ENCODE measurements around the gene CACNA2D2.
A peak's percentile ranks its signal among the peaks of the same experiment; 100 is the strongest.

CACNA2D2 gene

DNA sequence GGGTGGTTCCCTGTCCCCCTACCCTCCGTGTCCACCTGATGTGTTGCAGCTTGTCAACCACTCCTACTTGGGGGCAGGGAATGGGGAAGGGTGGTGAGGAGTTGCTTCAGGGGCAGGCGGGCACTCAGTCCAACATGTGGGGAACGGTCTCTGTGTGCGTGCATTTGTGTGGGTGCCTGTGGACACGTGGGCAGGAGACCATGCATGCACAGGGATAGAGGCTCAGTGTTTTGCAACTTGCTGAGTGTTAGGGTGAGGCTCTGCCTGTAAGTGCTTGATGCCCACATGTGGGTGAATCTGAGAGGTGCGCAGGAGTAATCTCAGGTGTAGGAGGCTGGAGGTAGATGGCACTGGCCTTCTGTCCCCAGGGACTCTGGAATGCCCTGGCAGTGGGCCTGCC, 119.7 kb downstream of the CACNA2D2 start:
- Histone ChIP-seq H3K9me3 (ENCODE audit: control insufficient read depth, insufficient read depth, low read depth, low read length) (no peaks in the 10 kb centered on the region), H3K36me3 (ENCODE audit: control insufficient read depth in 2 of 2, insufficient read depth in 1 of 2, low read length in 2 of 2) (no peaks in the 10 kb centered on the region), H3K4me1 (ENCODE audit: control insufficient read depth, insufficient read depth, low read length) (no peaks in the 10 kb centered on the region), H3K27ac (ENCODE audit: extremely low read depth, low read depth, low read length) (no peak overlapping the region), H3K4me3 (ENCODE audit: low read depth, low read length) (no peak overlapping the region)
- POLR2A ChIA-PET, result no interaction called here
- TF ChIP-seq ZNF416 (tag by site-specific recombination; IDR thresholded peaks at IDR 0.05), result no peak
- no peak for TF ChIP-seq ZNF48 (tag by site-specific recombination; IDR thresholded peaks at IDR 0.05)
- no peak for TF ChIP-seq ZBTB48 (tag by site-specific recombination; IDR thresholded peaks at IDR 0.05)
- TF ChIP-seq ZNF175 (tag by site-specific recombination; IDR thresholded peaks at IDR 0.05), result no peak
- no peak for TF ChIP-seq ZFP69B (tag by site-specific recombination; IDR thresholded peaks at IDR 0.05)
- TF ChIP-seq ZNF133 (tag by site-specific recombination; IDR thresholded peaks at IDR 0.05), result no peak
- TF ChIP-seq, protein P1, sequence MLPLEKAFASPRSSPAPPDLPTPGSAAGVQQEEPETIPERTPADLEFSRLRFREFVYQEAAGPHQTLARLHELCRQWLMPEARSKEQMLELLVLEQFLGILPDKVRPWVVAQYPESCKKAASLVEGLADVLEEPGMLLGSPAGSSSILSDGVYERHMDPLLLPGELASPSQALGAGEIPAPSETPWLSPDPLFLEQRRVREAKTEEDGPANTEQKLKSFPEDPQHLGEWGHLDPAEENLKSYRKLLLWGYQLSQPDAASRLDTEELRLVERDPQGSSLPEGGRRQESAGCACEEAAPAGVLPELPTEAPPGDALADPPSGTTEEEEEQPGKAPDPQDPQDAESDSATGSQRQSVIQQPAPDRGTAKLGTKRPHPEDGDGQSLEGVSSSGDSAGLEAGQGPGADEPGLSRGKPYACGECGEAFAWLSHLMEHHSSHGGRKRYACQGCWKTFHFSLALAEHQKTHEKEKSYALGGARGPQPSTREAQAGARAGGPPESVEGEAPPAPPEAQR (tag by site-specific recombination; IDR thresholded peaks at IDR 0.05), result no peak
- peak; percentile 89 for TF ChIP-seq ZFHX2 (tag by site-specific recombination; conservative IDR thresholded peaks at IDR 0.05)
- TF ChIP-seq EGR2 (tag by site-specific recombination; IDR thresholded peaks at IDR 0.05; ENCODE audit: low read depth), result peak; percentile 78
- TF ChIP-seq ZNF664 (tag by site-specific recombination; IDR thresholded peaks at IDR 0.05), result no peak
- no peak for TF ChIP-seq ZNF600 (tag by site-specific recombination; IDR thresholded peaks at IDR 0.05)
- no peak for TF ChIP-seq GLIS2 (tag by site-specific recombination; IDR thresholded peaks at IDR 0.05)
- no peak for TF ChIP-seq ZFP37 (tag by site-specific recombination; IDR thresholded peaks at IDR 0.05)
- TF ChIP-seq ZXDB (tag by site-specific recombination; IDR thresholded peaks at IDR 0.05), result no peak
- CTCF ChIA-PET, result no interaction called here

DNA sequence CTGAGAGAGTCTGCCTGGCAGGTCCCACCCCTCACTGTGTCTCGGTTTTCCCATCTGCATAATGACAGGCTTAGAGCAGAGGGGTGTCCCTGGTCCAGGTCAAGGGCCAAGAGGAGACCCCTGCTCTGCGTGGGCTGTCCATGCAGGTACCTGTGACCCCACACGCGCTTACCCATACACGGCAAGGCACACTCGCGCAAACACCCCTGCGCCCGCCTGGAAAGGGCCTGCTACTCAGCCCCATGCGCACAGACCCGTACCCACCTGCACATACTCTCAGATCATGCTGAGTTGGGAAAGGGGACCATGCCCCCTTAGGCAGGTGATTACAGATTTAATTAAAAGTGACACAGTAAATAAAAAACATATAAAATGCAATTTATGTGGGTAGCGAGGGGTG, 120.7 kb downstream of the CACNA2D2 start:
- Histone ChIP-seq H3K9me3 (ENCODE audit: control insufficient read depth, insufficient read depth, low read depth, low read length) (no peaks in the 10 kb centered on the region), H3K36me3 (ENCODE audit: control insufficient read depth in 2 of 2, insufficient read depth in 1 of 2, low read length in 2 of 2) (no peaks in the 10 kb centered on the region), H3K4me1 (ENCODE audit: control insufficient read depth, insufficient read depth, low read length) (no peaks in the 10 kb centered on the region), H3K4me3 (ENCODE audit: low read depth, low read length) (no peak overlapping the region), H3K27ac (ENCODE audit: extremely low read depth, low read depth, low read length) (no peak overlapping the region)
- TF ChIP-seq, protein P2, sequence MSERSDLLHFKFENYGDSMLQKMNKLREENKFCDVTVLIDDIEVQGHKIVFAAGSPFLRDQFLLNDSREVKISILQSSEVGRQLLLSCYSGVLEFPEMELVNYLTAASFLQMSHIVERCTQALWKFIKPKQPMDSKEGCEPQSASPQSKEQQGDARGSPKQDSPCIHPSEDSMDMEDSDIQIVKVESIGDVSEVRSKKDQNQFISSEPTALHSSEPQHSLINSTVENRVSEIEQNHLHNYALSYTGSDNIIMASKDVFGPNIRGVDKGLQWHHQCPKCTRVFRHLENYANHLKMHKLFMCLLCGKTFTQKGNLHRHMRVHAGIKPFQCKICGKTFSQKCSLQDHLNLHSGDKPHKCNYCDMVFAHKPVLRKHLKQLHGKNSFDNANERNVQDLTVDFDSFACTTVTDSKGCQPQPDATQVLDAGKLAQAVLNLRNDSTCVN (tag by site-specific recombination; optimal IDR thresholded peaks at IDR 0.05), result no peak
- TF ChIP-seq ZNF768 (tag by site-specific recombination; IDR thresholded peaks at IDR 0.05) (no peak), SETDB1 (IDR thresholded peaks at IDR 0.05; ENCODE audit: insufficient read length, low read length) (no peak), ZNF610 (tag by site-specific recombination; IDR thresholded peaks at IDR 0.05; ENCODE audit: borderline replicate concordance) (no peak), ZNF341 (tag by site-specific recombination; IDR thresholded peaks at IDR 0.05; ENCODE audit: low read depth) (no peak), ZNF266 (tag by site-specific recombination; IDR thresholded peaks at IDR 0.05; ENCODE audit: low read depth) (no peak), SP7 (tag by site-specific recombination; IDR thresholded peaks at IDR 0.05) (no peak)
- CTCF ChIA-PET, result no interaction called here
- POLR2A ChIA-PET, result interaction anchor here (0.5 kb wide), 1 partner anchor 204 kb away, joined by 4 read pairs; no protein-coding TSS in a partner anchor

DNA sequence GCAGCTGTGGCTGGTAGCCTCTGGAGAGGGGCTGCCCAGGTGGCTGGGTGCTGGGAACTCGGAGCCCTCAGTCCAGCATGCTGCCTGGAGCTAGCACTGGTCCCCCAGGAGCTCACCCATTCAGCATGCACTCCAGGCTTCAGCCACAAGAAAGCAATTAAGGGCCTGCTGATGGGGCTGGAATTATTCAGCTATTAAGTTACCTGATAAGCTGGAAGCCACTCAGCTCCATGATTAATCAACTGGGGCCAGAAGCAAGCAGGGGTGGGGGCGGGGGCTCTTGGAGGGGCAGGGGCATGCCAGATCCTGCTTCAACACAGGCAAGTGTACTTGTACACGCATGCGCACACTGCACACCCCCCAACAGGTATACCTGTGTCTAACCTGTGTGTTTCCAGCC, 122.1 kb downstream of the CACNA2D2 start:
- POLR2A ChIA-PET, result no interaction called here
- no peak overlapping the region for H3K27ac ChIP-seq (ENCODE audit: extremely low read depth, low read depth, low read length)
- no peaks in the 10 kb centered on the region for H3K4me1 ChIP-seq (ENCODE audit: control insufficient read depth, insufficient read depth, low read length)
- no peaks in the 10 kb centered on the region for H3K9me3 ChIP-seq (ENCODE audit: control insufficient read depth, insufficient read depth, low read depth, low read length)
- H3K4me3 ChIP-seq (ENCODE audit: low read depth, low read length), result no peak overlapping the region
- H3K36me3 ChIP-seq (ENCODE audit: control insufficient read depth in 2 of 2, insufficient read depth in 1 of 2, low read length in 2 of 2), result no peaks in the 10 kb centered on the region
- TF ChIP-seq ZNF423 (tag by site-specific recombination; IDR thresholded peaks at IDR 0.05) (0 out of 2 replicates have a peak, but pooled peaks have one; percentile 41), ZNF214 (tag by site-specific recombination; IDR thresholded peaks at IDR 0.05; ENCODE audit: borderline replicate concordance) (no peak), ZIC2 (tag by site-specific recombination; IDR thresholded peaks at IDR 0.05) (peak; percentile 81), ZNF23 (tag by site-specific recombination; IDR thresholded peaks at IDR 0.05; ENCODE audit: borderline replicate concordance) (no peak)
- CTCF ChIA-PET, result interaction anchor here (0.6 to 0.8 kb wide), 2 partner anchors 11 to 88 kb away, joined by 3 to 4 read pairs; no protein-coding TSS in a partner anchor

All from HEK293 (cell line).